ENCODE data around the gene LEMD1.

DNA sequence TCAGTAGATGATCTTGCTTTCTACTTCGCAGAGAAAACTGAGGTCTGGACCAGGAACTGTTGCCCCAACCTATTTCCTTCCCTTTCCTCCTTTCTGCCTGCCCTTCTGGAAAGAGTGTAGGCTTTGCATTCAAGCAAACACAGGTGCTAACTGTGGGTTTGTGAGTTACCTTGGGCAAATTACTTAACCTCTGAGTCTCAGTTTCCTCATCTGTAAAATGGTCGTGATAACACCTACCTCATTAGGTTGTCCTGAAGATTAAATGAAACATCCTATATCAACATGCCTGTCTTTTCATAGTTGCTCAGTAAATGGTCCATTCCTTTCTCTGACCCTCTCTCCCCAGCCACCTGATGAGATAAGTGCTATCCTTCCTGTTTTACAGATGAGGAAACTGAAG, 43.5 kb upstream of the LEMD1 start:
- TF ChIP-seq, protein P1, sequence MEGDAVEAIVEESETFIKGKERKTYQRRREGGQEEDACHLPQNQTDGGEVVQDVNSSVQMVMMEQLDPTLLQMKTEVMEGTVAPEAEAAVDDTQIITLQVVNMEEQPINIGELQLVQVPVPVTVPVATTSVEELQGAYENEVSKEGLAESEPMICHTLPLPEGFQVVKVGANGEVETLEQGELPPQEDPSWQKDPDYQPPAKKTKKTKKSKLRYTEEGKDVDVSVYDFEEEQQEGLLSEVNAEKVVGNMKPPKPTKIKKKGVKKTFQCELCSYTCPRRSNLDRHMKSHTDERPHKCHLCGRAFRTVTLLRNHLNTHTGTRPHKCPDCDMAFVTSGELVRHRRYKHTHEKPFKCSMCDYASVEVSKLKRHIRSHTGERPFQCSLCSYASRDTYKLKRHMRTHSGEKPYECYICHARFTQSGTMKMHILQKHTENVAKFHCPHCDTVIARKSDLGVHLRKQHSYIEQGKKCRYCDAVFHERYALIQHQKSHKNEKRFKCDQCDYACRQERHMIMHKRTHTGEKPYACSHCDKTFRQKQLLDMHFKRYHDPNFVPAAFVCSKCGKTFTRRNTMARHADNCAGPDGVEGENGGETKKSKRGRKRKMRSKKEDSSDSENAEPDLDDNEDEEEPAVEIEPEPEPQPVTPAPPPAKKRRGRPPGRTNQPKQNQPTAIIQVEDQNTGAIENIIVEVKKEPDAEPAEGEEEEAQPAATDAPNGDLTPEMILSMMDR (IDR thresholded peaks at IDR 0.05), result no peak
- TF ChIP-seq POLR2AphosphoS5 (IDR thresholded peaks at IDR 0.05), result no peak

Data from prostate gland (tissue), 2 donors.